ENCODE results near the gene ATP7A.
"Not testable (repeated sequence)": the region's sequence is repeated elsewhere in the genome, so short reads cannot be mapped to it uniquely, and the experiment has no call there.

ATP7A gene

DNA sequence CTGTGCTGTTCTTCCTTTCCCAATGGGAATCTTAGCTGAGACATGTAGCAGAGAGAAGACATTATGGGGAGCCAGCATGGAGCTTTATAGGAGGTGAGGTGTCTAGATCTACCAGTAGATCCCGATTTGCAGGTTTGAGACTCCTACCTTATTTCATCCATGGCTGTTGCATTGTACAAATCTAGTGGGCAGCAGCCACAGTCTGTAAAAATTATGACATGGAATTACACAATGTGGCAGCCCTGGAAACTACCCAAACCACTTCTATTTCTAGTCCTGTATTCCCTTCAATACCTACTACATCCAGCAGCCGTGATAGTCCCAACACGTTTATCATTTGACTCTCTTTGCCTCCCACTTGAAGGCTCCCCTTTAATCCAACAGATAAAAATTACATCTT is 8.1 kb downstream of the ATP7A start:
- Histone ChIP-seq H3K27ac (no peak overlapping the region), H3K27me3 (no peaks in the 10 kb centered on the region), H3K36me3 (no peaks in the 10 kb centered on the region), H3K9me3 (no peaks in the 10 kb centered on the region), H3K4me3 (no peak overlapping the region), H3K4me1 (peaks cover 0 to 4% (median 0%) of the 10 kb centered on the region in 4 donors)
- DNase-seq = no peak
- TF ChIP-seq, protein P1, sequence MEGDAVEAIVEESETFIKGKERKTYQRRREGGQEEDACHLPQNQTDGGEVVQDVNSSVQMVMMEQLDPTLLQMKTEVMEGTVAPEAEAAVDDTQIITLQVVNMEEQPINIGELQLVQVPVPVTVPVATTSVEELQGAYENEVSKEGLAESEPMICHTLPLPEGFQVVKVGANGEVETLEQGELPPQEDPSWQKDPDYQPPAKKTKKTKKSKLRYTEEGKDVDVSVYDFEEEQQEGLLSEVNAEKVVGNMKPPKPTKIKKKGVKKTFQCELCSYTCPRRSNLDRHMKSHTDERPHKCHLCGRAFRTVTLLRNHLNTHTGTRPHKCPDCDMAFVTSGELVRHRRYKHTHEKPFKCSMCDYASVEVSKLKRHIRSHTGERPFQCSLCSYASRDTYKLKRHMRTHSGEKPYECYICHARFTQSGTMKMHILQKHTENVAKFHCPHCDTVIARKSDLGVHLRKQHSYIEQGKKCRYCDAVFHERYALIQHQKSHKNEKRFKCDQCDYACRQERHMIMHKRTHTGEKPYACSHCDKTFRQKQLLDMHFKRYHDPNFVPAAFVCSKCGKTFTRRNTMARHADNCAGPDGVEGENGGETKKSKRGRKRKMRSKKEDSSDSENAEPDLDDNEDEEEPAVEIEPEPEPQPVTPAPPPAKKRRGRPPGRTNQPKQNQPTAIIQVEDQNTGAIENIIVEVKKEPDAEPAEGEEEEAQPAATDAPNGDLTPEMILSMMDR (IDR thresholded peaks at IDR 0.05) = no peak
- intact Hi-C loops (cut with DNase I; ENCODE audit: low total_unique reads) = no loop called here

DNA sequence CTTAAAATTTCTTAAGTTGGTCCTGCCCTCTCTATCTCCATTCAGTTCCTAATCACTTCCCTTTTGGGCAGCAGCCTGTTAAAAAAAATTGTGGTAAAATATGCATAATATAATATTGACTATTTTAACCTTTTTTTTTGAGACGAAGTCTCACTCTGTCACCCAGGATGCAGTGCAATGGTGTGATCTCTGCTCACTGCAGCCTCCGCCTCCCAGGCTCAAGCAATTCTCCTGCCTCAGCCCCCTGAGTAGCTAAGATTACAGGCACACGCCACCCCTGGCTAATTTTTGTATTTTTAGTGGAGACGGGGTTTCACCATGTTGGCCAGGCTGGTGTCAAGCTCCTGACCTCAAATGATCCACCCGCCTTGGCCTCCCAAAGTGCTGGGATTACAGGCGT is 8.9 kb downstream of the ATP7A start:
- H3K4me1 ChIP-seq; H3K9me3 ChIP-seq; H3K36me3 ChIP-seq; H3K27me3 ChIP-seq; intact Hi-C loops (cut with DNase I; ENCODE audit: low total_unique reads); H3K4me3 ChIP-seq; DNase-seq; H3K27ac ChIP-seq: not testable (repeated sequence)

DNA sequence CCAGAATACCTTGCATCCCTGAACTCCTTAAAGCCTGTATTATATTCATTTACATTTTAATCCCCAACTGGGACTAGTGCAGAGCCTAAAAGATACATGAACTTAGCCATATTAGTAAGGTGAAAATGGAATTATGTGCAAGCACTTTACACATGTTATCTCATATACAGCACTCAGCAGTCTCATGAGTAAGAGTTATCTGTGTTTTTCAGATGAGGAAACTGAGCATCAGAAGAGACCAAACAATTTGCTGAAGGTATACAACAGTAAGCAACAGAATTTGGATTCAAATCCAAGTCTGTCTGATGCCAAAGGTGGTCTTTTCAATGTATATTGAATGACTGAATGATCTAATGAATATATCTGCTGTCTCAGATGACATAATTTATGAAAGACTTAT is 12.3 kb downstream of the ATP7A start:
- no peak overlapping the region for H3K27ac ChIP-seq
- DNase-seq = no peak
- TF ChIP-seq, protein P1 (IDR thresholded peaks at IDR 0.05) = no peak
- no peaks in the 10 kb centered on the region for H3K36me3 ChIP-seq
- intact Hi-C loops (cut with DNase I; ENCODE audit: low total_unique reads) = no loop called here
- no peaks in the 10 kb centered on the region for H3K9me3 ChIP-seq
- H3K27me3 ChIP-seq = no peaks in the 10 kb centered on the region
- H3K4me3 ChIP-seq = no peak overlapping the region
- H3K4me1 ChIP-seq = peaks cover 0 to 4% (median 0%) of the 10 kb centered on the region in 4 donors

DNA sequence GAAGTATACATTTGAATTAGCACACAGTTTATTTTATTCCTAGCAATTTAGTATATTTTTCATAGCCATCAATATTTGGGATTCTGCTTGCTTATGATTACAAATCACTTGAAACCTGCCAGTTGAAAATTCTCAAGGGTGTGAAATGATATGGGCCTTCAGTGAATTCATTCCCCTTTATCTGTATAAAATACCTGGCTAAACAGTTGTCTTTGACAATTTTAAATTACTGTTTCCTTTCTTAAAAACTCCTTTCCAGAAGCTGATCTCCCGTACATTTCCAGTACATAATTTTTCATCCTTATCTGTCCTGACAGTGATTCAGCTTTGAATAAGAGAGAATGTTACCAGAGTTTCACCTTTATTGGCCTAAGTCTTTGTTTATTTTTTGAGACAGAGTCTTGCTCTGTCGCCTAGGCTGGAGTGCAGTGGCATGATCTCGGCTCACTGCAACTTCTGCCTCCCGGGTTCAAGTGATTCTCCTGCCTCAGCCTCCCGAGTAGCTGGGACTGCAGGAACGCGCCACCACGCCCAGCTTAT is 13.9 kb downstream of the ATP7A start:
- Histone ChIP-seq H3K27ac (no peak overlapping the region), H3K36me3 (no peaks in the 10 kb centered on the region), H3K4me3 (no peak overlapping the region), H3K4me1 (no peaks in the 10 kb centered on the region), H3K27me3 (no peaks in the 10 kb centered on the region), H3K9me3 (no peaks in the 10 kb centered on the region)
- intact Hi-C loops (cut with DNase I; ENCODE audit: low total_unique reads) = no loop called here
- TF ChIP-seq, protein P1 (IDR thresholded peaks at IDR 0.05) = no peak
- no peak for DNase-seq

DNA sequence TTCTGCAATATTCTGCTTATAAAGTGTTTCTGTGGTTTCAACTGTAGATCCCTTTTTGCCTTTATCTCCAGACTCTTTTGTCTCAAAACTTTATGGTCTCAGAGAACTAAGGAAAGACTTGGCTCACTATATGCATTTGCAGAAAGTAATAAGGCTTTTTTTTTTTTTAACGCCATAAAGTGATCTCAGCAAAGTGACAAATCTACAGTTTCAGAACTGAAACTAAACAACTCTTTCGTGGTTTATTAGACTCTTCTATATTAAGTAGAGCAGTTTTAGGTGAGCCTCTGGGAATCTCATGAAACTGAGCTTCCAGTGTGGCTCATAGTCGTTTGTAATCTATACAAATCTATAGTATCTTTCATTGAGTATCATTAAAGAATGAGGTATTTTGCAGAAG is 15.3 kb downstream of the ATP7A start:
- intact Hi-C loops (cut with DNase I; ENCODE audit: low total_unique reads) = no loop called here
- no peak for DNase-seq
- TF ChIP-seq, protein P1 (IDR thresholded peaks at IDR 0.05) = no peak
- no peak overlapping the region for H3K27ac ChIP-seq
- no peaks in the 10 kb centered on the region for H3K9me3 ChIP-seq
- H3K4me3 ChIP-seq = no peak overlapping the region
- H3K36me3 ChIP-seq = no peaks in the 10 kb centered on the region
- H3K4me1 ChIP-seq = no peaks in the 10 kb centered on the region
- no peaks in the 10 kb centered on the region for H3K27me3 ChIP-seq

DNA sequence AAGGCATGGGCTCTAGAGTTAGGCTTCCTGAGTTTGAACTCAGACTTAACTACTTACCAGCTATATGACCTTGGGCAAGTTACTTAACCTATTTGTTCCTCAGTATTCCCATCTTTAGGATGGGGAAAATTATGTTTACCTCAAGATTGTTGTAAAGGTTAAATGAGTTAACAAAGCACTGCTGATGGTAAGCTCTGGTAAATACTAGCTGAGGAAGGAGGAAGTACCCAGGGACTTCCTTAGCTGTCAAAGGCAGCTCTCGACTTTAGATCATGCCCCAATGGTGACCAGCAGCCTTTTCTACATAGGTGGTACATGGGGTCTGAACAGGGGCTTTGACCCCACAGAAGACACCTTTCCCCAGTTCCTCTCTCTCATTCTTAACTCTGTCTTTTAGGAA is 20.1 kb downstream of the ATP7A start:
- no peak for DNase-seq
- intact Hi-C loops (cut with DNase I; ENCODE audit: low total_unique reads) = no loop called here
- H3K27ac ChIP-seq = no peak overlapping the region
- H3K36me3 ChIP-seq = no peaks in the 10 kb centered on the region
- no peaks in the 10 kb centered on the region for H3K9me3 ChIP-seq
- H3K27me3 ChIP-seq = no peaks in the 10 kb centered on the region
- no peak overlapping the region for H3K4me3 ChIP-seq
- no peaks in the 10 kb centered on the region for H3K4me1 ChIP-seq
- TF ChIP-seq, protein P1 (IDR thresholded peaks at IDR 0.05) = no peak

Measured in tibial artery (tissue), 4 donors.